CD4-positive, alpha-beta T cell (primary cell): Measurements from ENCODE around the gene PSAT1. TPM values are rescaled to one million over a fixed set of nuclear protein-coding genes. Genes with fewer than 3 reads are reported as not detected.

Experiments used
- ATAC-seq: fragments of 200-7000 bp; cut with Tn5 transposase; one replicate; pipeline ENCODE4 v1.10.0; 2022; ENCODE audit warnings: mild to moderate bottlenecking; ENCODE audit not compliant: poor library complexity
- CTCF ChIA-PET: fragments of 350-600 bp; sonication (Branson Sonifier 250); formaldehyde crosslinking; loops from one replicate; lab custom pipeline; 2021; ENCODE audit warnings: antibody characterized with exemption, inconsistent platforms; lab: Charles Lee
- POLR2A ChIA-PET: fragments of 350-600 bp; sonication (Branson Sonifier 250); formaldehyde crosslinking; loops from one replicate; lab custom pipeline; 2021; ENCODE audit warnings: antibody characterized with exemption, inconsistent platforms; lab: Charles Lee
- DNase-seq, 14 experiments: peaks; one replicate each; pipeline ENCODE4 v3.0.0-alpha.2; 2013 to 2020; ENCODE audit warnings: mixed read lengths in 2 of 14
- H3K27ac ChIP-seq, 2 donors: one replicate each; pipeline versions ENCODE4 v1.5.1 to v1.7.0; 2013; ENCODE audit warnings: low read length in 2 of 2, low read depth in 1 of 2, mild to moderate bottlenecking in 1 of 2
- H3K27me3 ChIP-seq, 2 experiments: 1 replicate in 1 of 2; 2 replicates in 1 of 2; pipeline versions ENCODE4 v1.6.1 to v1.7.0; 2013; ENCODE audit warnings: low read length in 2 of 2, control low read depth in 1 of 2, mild to moderate bottlenecking in 1 of 2, moderate library complexity in 1 of 2; ENCODE audit not compliant: insufficient read depth in 2 of 2, control insufficient read depth in 1 of 2
- H3K36me3 ChIP-seq: one replicate; pipeline ENCODE4 v1.6.1; 2013; ENCODE audit warnings: low read length, control low read depth; ENCODE audit not compliant: insufficient read depth
- H3K4me1 ChIP-seq: one replicate; pipeline ENCODE4 v1.6.1; 2013; ENCODE audit warnings: low read length, control low read depth; ENCODE audit not compliant: insufficient read depth
- H3K4me3 ChIP-seq: one replicate; pipeline ENCODE4 v1.5.1; 2013; ENCODE audit warnings: mild to moderate bottlenecking, low read length, moderate library complexity
- H3K9me3 ChIP-seq, 2 experiments: 1 replicate in 1 of 2; 2 replicates in 1 of 2; pipeline versions ENCODE4 v1.6.1 to v1.7.0; 2013; ENCODE audit warnings: low read length in 2 of 2, mild to moderate bottlenecking in 2 of 2, control low read depth in 1 of 2, moderate library complexity in 1 of 2; ENCODE audit not compliant: control insufficient read depth in 1 of 2, insufficient read depth in 1 of 2
- H3K27ac Mint-ChIP-seq: one replicate; pipeline ENCODE4 v1.8.0; 2020; ENCODE audit warnings: mixed read lengths
- H3K27me3 Mint-ChIP-seq: one replicate; pipeline ENCODE4 v1.8.0; 2021; ENCODE audit warnings: mixed read lengths
- H3K36me3 Mint-ChIP-seq: one replicate; pipeline ENCODE4 v1.8.0; 2021; ENCODE audit warnings: low read depth, mixed read lengths
- H3K4me1 Mint-ChIP-seq: one replicate; pipeline ENCODE4 v1.8.0; 2021; ENCODE audit warnings: low read depth, mixed read lengths
- H3K4me3 Mint-ChIP-seq: one replicate; pipeline ENCODE4 v1.8.0; 2020; ENCODE audit warnings: mild to moderate bottlenecking, mixed read lengths
- H3K9me3 Mint-ChIP-seq: one replicate; pipeline ENCODE4 v1.8.0; 2020; ENCODE audit warnings: mixed read lengths
- intact Hi-C, 2 experiments: fragments of 100-400 bp; cut with DNase I in 1 of 2; cut with micrococcal nuclease in 1 of 2; formaldehyde crosslinking; loops; one replicate each; pipeline versions ENCODE4 v1.15.1 to v1.9.0; 2023 to 2025; cut with DNase I, micrococcal nuclease
- total RNA-seq, 174 experiments: library from RNA in 2 of 174; stranded (reverse) in 2 of 174; gene quantifications; one replicate each; pipeline ENCODE4 v1.2.3 and lab custom pipeline; 2021 to 2026
- TF ChIP-seq, protein P1 (sequence below): fragments of 200-600 bp; IDR thresholded peaks from one replicate; pipeline ENCODE4 v1.8.0; 2022; ENCODE audit warnings: antibody characterized with exemption, mild to moderate bottlenecking

PSAT1 gene
- total RNA-seq, 2 experiments from 2014 or later, result 0.30 to 0.61 TPM

GRCh38 chr9:78286125-78286524 is 10.8 kb upstream of the PSAT1 start:
- no peaks in the 10 kb centered on the region for H3K9me3 ChIP-seq
- intact Hi-C loops, result no loop called here
- no peak overlapping the region for H3K4me3 Mint-ChIP-seq
- H3K9me3 Mint-ChIP-seq, result no peaks in the 10 kb centered on the region
- H3K36me3 ChIP-seq, result no peaks in the 10 kb centered on the region
- no peaks in the 10 kb centered on the region for H3K27me3 Mint-ChIP-seq
- H3K4me1 ChIP-seq, result no peaks in the 10 kb centered on the region
- no peak overlapping the region for H3K4me3 ChIP-seq
- no peak overlapping the region for H3K27ac Mint-ChIP-seq
- TF ChIP-seq, protein P1, sequence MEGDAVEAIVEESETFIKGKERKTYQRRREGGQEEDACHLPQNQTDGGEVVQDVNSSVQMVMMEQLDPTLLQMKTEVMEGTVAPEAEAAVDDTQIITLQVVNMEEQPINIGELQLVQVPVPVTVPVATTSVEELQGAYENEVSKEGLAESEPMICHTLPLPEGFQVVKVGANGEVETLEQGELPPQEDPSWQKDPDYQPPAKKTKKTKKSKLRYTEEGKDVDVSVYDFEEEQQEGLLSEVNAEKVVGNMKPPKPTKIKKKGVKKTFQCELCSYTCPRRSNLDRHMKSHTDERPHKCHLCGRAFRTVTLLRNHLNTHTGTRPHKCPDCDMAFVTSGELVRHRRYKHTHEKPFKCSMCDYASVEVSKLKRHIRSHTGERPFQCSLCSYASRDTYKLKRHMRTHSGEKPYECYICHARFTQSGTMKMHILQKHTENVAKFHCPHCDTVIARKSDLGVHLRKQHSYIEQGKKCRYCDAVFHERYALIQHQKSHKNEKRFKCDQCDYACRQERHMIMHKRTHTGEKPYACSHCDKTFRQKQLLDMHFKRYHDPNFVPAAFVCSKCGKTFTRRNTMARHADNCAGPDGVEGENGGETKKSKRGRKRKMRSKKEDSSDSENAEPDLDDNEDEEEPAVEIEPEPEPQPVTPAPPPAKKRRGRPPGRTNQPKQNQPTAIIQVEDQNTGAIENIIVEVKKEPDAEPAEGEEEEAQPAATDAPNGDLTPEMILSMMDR, result no peak
- H3K27me3 ChIP-seq, result no peaks in the 10 kb centered on the region
- H3K4me1 Mint-ChIP-seq, result no peaks in the 10 kb centered on the region
- no peaks in the 10 kb centered on the region for H3K36me3 Mint-ChIP-seq
- ATAC-seq (no peak), DNase-seq (no peak)
- POLR2A ChIA-PET, result no interaction called here
- no peak overlapping the region for H3K27ac ChIP-seq
- CTCF ChIA-PET, result interaction anchor here (1.7 kb wide), 1 partner anchor 11 kb away, joined by 6 read pairs; the partner anchor contains the start of gene PSAT1

DNA sequence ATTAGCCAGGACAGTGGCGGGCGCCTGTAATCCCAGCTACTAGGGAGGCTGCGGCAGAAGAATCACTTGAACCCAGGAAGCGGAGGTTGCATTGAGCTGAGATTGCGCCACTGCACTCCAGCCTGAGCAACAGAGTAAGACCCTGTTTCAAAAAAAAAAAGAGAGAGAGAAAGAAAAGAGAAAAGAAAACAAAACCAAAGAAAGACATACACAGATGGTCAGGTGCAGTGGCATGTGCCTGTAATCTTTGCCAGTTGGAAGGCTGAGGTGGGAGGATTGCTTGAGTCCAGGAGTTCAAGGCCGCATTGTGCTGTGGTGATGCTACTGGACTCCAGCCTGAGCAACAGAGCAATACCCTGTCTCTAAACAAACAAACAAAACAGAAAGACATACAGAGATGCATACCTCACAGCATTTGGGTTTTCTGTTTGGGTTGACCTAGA is 10.0 kb upstream of the PSAT1 start:
- intact Hi-C loops, result no loop called here
- Histone ChIP-seq H3K4me3 (no peak overlapping the region), H3K4me1 (no peaks in the 10 kb centered on the region), H3K9me3 (no peaks in the 10 kb centered on the region), H3K27ac (no peak overlapping the region), H3K27me3 (no peaks in the 10 kb centered on the region), H3K36me3 (no peaks in the 10 kb centered on the region)
- Mint-ChIP-seq H3K36me3 (no peaks in the 10 kb centered on the region), H3K4me1 (no peaks in the 10 kb centered on the region), H3K9me3 (no peaks in the 10 kb centered on the region), H3K27me3 (no peaks in the 10 kb centered on the region), H3K27ac (no peak overlapping the region), H3K4me3 (no peak overlapping the region)
- no peak for DNase-seq
- ATAC-seq, result no peak
- POLR2A ChIA-PET, result no interaction called here
- TF ChIP-seq, protein P1, result no peak
- CTCF ChIA-PET, result interaction anchor here (1.7 kb wide), 1 partner anchor 10 kb away, joined by 6 read pairs; the partner anchor contains the start of gene PSAT1

DNA sequence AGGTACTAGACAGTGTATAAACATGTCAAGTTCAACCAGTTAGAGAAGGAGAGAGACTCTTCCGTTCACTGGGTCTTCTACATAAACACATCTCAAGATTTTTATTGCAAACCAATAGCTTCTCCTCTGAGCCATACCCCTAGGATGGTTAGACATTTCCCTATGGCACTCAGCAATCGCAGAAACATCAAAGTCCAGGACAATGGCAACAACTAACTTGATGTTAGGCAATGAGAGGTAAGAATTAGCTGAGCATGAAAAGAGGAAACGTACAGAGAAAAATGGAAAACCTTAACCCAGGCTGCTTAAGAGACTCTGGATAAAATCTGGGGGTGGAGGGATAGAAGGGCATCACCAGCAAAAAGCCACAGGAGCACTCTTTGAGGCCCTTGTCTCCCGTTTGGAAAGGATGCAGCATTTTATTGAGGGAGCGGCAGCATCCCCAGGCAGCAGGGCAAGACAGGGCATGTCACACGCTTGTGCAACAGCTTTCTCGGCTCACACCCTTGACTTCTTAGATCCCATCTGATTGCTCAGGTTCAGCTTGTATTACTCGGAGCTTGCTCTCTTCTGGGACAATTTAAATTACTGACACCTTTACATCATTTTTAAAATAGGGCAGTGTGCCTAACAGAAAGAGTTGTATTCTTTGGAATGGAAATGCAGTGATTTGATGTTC is 8.6 kb upstream of the PSAT1 start:
- no peak overlapping the region for H3K27ac Mint-ChIP-seq

More for the DNA sequence above, 8.6 kb upstream of the PSAT1 start:
- Histone ChIP-seq H3K36me3 (no peaks in the 10 kb centered on the region), H3K4me3 (no peak overlapping the region), H3K9me3 (no peaks in the 10 kb centered on the region), H3K27me3 (no peaks in the 10 kb centered on the region), H3K27ac (no peak overlapping the region), H3K4me1 (peaks cover 2% of the 10 kb centered on the region)
- Mint-ChIP-seq H3K4me1 (peaks cover 8% of the 10 kb centered on the region), H3K27me3 (no peaks in the 10 kb centered on the region), H3K9me3 (no peaks in the 10 kb centered on the region), H3K36me3 (no peaks in the 10 kb centered on the region), H3K4me3 (no peak overlapping the region)
- CTCF ChIA-PET, result no interaction called here
- intact Hi-C loops, result no loop called here
- TF ChIP-seq, protein P1, result no peak
- ATAC-seq (no peak), DNase-seq (no peak)
- POLR2A ChIA-PET, result no interaction called here
